RPMI8226 (cell line): ENCODE data around the gene ATP5F1D.
"Not testable (repeated sequence)": the region's sequence is repeated elsewhere in the genome, so short reads cannot be mapped to it uniquely, and the experiment has no call there.

Experiments used
- DNase-seq: peaks from one replicate; pipeline ENCODE4 v3.0.0-alpha.2; 2015

ATP5F1D gene

GRCh38 chr19:1233115-1233667 lies 8.4 kb upstream of the ATP5F1D start:
- no peak for DNase-seq

- DNase-seq: no peak
Measured at GRCh38 chr19:1234051-1234954, 7.2 kb upstream of the ATP5F1D start.

- DNase-seq: no peak
Measured at GRCh38 chr19:1234955-1235380, 6.6 kb upstream of the ATP5F1D start.

GRCh38 chr19:1235625-1236538 lies 5.7 kb upstream of the ATP5F1D start:
- no peak for DNase-seq

GRCh38 chr19:1236576-1236975 lies 5.0 kb upstream of the ATP5F1D start:
- no peak for DNase-seq

GRCh38 chr19:1237027-1237659 lies 4.4 kb upstream of the ATP5F1D start:
- DNase-seq: peak; percentile 28

GRCh38 chr19:1237754-1238368 lies 3.7 kb upstream of the ATP5F1D start, which contains the start of gene CBARP:
TSS of gene CBARP (minus strand) at chr19:1238005. CDS start at chr19:1236100, 1,905 bp downstream.
- DNase-seq: peak; percentile 51

GRCh38 chr19:1238369-1239303 lies 2.9 kb upstream of the ATP5F1D start:
- peak; percentile 25 for DNase-seq

- no peak for DNase-seq
Measured at GRCh38 chr19:1239420-1239795, 2.1 kb upstream of the ATP5F1D start.

GRCh38 chr19:1239796-1240737 lies 1.5 kb upstream of the ATP5F1D start:
- DNase-seq: peak; percentile 86

GRCh38 chr19:1240925-1241324 lies 626 bp upstream of the ATP5F1D start:
- no peak for DNase-seq

- DNase-seq: peak; percentile 85
Measured at GRCh38 chr19:1243768-1244692, 2.5 kb downstream of the ATP5F1D start.

GRCh38 chr19:1244693-1245451 lies 3.3 kb downstream of the ATP5F1D start:
- peak; percentile 36 for DNase-seq

GRCh38 chr19:1245494-1246264 lies 4.1 kb downstream of the ATP5F1D start:
- DNase-seq: no peak

- not testable (repeated sequence) for DNase-seq
Measured at GRCh38 chr19:1246265-1247087, 4.9 kb downstream of the ATP5F1D start.

GRCh38 chr19:1247748-1248138 lies 6.2 kb downstream of the ATP5F1D start:
- DNase-seq: no peak
